Right cardiac atrium (tissue), 5 donors: ENCODE results near the gene DENND1A. TPM values are rescaled to one million over a fixed set of nuclear protein-coding genes. Genes with fewer than 3 reads are reported as not detected.

Experiments used
- ATAC-seq, 2 donors: fragments of 200-7000 bp; cut with Tn5 transposase; one replicate each; pipeline versions ENCODE4 v1.8.0 to v1.9.1; 2020; ENCODE audit warnings: moderate library complexity in 2 of 2, mild to moderate bottlenecking in 1 of 2
- DNase-seq, 3 donors: peaks; one replicate each; pipeline ENCODE4 v3.0.0-alpha.2; 2020
- H3K27ac ChIP-seq: one replicate; pipeline ENCODE4 v1.5.1; 2013; ENCODE audit warnings: mild to moderate bottlenecking, low read length, control low read depth, moderate library complexity
- H3K27me3 ChIP-seq: one replicate; pipeline ENCODE4 v1.6.1; 2013; ENCODE audit not compliant: control insufficient read depth, insufficient read depth
- H3K4me1 ChIP-seq: one replicate; pipeline ENCODE4 v1.6.1; 2013; ENCODE audit warnings: low read length; ENCODE audit not compliant: control insufficient read depth, insufficient read depth
- H3K4me3 ChIP-seq: one replicate; pipeline ENCODE4 v1.5.1; 2013; ENCODE audit warnings: low read length, control low read depth
- H3K9me3 ChIP-seq: one replicate; pipeline ENCODE4 v1.6.1; 2013; ENCODE audit warnings: low read length; ENCODE audit not compliant: control insufficient read depth
- WGBS: extraction: QIAGEN DNeasy Blood & Tissue Kit; methylation state at CpG from one replicate; pipeline ENCODE4 v1.1.7; 2013; 5-methylcytosine and 5-hydroxymethylcytosine counted together
- intact Hi-C, 4 donors: fragments of 100-400 bp; cut with DNase I; formaldehyde crosslinking; loops; one replicate each; pipeline versions ENCODE4 v1.11.0 to v1.14.0; 2022 to 2023
- polyA plus RNA-seq: library from polyadenylated mRNA; stranded (reverse); fragments of 200-250 nt; gene quantifications from one replicate; pipeline ENCODE4 v1.2.3, GENCODE V29; 2013
- total RNA-seq, 4 donors: library from RNA; stranded (reverse); fragmentation: NEBNext Ultra II Directional; extraction: Animal tissue kit (Norgen Biotek cat#: 25700); gene quantifications; one replicate each; pipeline ENCODE4 v1.2.1, GENCODE V29; 2021
- donor health status: healthy with polysubstance abuse.
- donor health status: DM: no; HTN: yes; CAD: no.
- donor health status: DM: no; HTN: no; CAD: no.
- donor health status: DM: no; HTN: yes; CAD: no; lungs with severe emphysema.
- donor health status: DM: yes; HTN: yes; CAD: no.

The DENND1A gene
- total and polyA plus RNA-seq, 5 donors: 11.4 to 19.3 (median 17.4) TPM

DNA sequence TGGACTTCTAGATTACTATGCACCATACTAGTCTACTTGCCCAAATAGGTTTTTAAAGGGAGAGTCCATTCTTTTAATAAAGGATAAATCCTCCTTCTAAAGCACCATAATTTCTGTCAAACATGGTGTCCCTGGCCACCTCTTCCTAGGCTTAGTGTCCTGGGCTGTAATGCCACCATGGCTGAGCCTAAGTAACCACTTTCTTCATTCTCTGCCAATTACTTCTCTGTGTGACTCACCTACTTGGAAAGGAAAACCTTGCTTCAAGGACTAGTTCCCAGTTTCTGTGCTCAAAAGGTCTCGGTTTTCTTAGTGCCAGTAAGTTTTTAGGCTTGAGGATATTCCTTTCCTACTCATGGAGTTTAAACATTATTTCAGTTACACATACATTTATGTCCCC lies 273.4 kb downstream of the DENND1A start:
- DNase-seq (no peak), ATAC-seq (no peak)
- Histone ChIP-seq H3K27me3 (no peaks in the 10 kb centered on the region), H3K4me3 (no peak overlapping the region), H3K27ac (no peak overlapping the region), H3K4me1 (no peaks in the 10 kb centered on the region), H3K9me3 (no peaks in the 10 kb centered on the region)
- WGBS: 92% methylated on average over 1 of the region's 1 CpG
- intact Hi-C loops: no loop called here

DNA sequence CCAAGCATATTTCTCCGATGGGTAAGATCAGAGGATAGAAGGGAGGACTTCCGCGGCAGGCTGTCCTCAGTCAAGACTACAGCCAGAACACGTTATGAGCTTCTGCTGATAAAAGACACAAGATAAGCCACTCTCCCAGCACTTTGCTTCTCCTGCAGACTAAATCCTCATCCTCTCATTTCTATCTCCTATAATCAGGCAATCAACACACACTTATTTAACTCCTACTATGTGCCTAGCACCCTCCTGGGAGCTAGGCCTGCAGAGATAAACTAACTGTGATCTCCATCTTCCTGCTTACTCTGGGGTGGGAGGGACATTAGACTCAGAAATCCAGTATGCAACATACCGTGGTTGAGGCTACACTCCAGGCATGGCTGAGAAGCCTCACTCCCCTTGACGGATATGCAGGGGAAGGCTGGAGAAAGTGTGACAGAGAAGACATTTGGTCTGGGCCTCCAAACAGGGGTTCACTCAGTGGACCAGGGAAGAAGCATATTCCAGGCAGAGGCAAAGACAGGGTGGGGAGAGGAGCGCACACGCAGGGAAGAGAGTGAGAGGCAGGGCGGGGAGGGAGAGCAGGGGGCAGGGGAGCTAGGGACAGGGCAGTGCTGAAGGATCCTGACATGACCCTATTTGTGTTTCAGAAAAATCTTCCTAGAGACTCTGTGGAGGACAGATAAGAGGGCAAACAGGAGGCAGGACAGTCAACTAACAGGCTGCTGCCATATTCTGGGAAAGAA lies 274.1 kb downstream of the DENND1A start:
- WGBS: 83% methylated on average over 9 of the region's 9 CpGs
- Histone ChIP-seq H3K9me3 (no peaks in the 10 kb centered on the region), H3K4me3 (no peak overlapping the region), H3K4me1 (no peaks in the 10 kb centered on the region), H3K27ac (no peak overlapping the region), H3K27me3 (no peaks in the 10 kb centered on the region)
- DNase-seq (no peak), ATAC-seq (no peak)
- intact Hi-C loops: no loop called here

DNA sequence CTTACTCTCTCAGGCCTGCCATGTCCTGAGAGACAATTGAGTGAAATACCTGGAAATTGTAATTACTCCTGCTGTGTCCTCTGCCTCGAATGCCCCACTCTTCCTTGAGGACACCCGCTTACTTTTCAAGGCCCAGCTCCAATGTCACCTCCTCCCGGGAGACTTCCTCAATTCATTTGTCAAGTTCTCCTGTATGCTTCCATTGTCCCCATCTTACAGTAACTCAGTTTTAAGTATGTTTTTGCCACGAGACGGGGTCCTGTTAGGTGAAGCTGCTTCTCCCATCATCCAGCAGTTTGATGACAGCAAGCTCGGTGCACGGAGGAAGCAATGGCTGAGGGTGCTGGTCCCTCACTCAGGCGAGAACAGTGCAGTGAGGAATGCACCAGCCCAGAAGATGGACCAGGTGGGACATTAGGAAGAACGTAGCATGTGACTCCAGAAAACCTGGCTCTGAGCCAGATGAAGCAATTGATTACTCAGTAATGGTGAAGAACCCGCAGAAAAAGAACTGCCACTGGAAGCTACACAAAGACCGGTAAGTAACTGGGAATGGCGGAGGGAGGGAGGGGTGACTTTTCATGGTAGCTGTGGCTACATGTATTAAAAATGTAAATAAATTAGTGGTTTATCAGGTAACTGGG lies 274.8 kb downstream of the DENND1A start:
- no peak for DNase-seq
- no peak for ATAC-seq
- no peaks in the 10 kb centered on the region for H3K4me1 ChIP-seq
- 96% methylated on average over 12 of the region's 12 CpGs for WGBS
- no peaks in the 10 kb centered on the region for H3K27me3 ChIP-seq
- H3K9me3 ChIP-seq: no peaks in the 10 kb centered on the region
- H3K4me3 ChIP-seq: no peak overlapping the region
- intact Hi-C loops: no loop called here
- no peak overlapping the region for H3K27ac ChIP-seq

DNA sequence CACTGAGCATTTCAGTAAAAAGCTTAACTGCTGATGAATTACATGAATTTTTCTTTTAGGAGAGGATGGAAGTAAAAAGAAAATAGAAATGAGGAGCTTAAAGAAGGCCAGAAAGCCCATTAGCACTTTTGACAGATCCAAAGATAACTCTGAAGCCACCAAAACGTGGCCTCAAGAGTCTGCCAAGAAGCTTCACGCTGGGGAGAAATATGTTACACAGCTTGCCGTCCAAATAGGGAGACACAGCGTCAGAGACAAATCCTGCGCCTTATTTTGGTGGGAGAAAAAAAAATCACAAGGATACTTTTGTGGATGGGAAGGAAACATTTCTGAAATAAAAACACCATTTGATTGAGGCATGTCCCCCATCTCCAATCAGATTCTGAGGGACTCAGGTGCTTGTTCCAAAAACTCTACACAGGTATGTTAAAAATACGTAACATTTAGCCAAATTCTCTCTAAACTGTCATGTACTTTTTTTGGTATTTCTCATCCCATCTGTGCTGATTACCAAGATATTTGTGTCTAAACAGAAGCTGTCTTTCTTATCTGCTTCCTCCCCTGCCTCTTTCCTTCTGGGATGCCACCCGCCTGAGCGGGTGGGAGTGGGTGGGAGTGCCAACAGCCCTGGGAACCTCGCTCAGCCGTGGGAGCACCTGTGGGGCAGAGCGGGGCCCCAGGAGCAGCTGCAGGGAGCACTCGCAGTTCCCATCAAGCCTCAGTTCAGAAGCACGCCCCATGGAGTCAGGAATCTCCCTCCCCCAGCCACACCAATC lies 275.5 kb downstream of the DENND1A start:
- ATAC-seq: no peak
- 90% methylated on average over 13 of the region's 13 CpGs for WGBS
- H3K27ac ChIP-seq: no peak overlapping the region
- no peaks in the 10 kb centered on the region for H3K27me3 ChIP-seq
- no peak overlapping the region for H3K4me3 ChIP-seq
- intact Hi-C loops: no loop called here
- no peak for DNase-seq
- no peaks in the 10 kb centered on the region for H3K4me1 ChIP-seq
- H3K9me3 ChIP-seq: no peaks in the 10 kb centered on the region

DNA sequence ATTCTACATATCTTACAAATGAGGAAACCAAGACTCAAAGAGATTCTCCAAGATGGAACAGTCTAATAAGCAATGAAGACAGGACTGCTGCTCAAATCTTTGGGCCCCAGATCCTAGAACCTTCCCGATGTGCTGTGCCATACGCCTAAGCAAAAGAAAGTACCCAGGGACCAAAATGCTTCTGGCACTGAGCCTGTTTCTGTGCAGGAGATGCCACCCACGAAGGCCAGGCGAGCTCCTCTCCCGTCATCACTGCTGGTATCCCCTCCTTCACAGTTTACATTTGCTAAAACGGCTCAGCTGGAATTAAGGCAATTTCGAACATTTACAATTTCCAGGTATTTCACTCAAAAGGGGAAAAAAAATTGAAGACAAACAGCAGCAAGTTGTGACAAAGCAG lies 277.5 kb downstream of the DENND1A start:
- 93% methylated on average over 7 of the region's 7 CpGs for WGBS
- Histone ChIP-seq H3K9me3 (no peaks in the 10 kb centered on the region), H3K4me3 (no peak overlapping the region), H3K4me1 (no peaks in the 10 kb centered on the region), H3K27me3 (no peaks in the 10 kb centered on the region), H3K27ac (no peak overlapping the region)
- DNase-seq: no peak
- intact Hi-C loops: no loop called here
- ATAC-seq: no peak

DNA sequence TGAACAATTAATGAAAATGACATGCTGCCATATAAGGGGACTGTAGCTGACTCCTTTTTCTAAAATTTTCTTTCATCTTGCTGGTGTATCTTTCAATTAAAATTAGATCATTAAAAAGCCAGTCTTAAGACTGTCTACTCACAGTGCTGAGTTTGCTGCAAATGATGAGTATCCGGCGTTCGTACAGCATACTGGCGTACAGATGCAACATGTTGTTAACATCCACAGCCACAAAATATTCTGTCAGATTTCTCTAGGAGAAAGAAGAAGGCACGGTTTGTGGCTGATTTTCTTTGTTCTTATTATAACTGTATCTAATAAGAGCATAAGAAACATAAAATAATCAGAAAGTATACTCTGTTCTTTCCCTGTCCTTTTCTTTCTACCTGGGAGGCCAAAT lies 278.1 kb downstream of the DENND1A start:
- no peaks in the 10 kb centered on the region for H3K4me1 ChIP-seq
- WGBS: 97% methylated on average over 5 of the region's 5 CpGs
- intact Hi-C loops: no loop called here
- H3K27ac ChIP-seq: no peak overlapping the region
- H3K4me3 ChIP-seq: no peak overlapping the region
- no peaks in the 10 kb centered on the region for H3K9me3 ChIP-seq
- ATAC-seq (no peak), DNase-seq (no peak)
- H3K27me3 ChIP-seq: no peaks in the 10 kb centered on the region

DNA sequence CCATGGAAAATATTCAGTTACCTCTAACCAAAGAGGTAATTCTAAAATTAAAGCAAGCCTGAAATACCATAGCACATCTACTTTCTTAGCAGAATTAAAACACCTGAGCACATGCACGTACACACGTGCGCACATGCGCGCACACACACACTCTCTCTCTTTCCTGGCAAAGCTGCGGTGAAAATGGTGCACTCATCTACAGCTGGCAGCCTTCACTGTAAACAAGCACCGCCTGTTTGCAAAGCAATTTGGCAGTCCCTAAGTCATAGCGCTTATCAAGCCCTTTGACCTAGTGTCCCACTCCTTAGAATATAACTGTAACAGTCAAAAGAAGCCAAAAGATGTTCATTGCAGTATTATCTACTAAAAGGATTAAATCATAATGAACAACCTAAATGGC lies 278.7 kb downstream of the DENND1A start:
- Histone ChIP-seq H3K27ac (no peak overlapping the region), H3K4me3 (no peak overlapping the region), H3K9me3 (no peaks in the 10 kb centered on the region), H3K4me1 (no peaks in the 10 kb centered on the region), H3K27me3 (no peaks in the 10 kb centered on the region)
- WGBS: 96% methylated on average over 8 of the region's 8 CpGs
- intact Hi-C loops: no loop called here
- DNase-seq: no peak
- ATAC-seq: no peak

DNA sequence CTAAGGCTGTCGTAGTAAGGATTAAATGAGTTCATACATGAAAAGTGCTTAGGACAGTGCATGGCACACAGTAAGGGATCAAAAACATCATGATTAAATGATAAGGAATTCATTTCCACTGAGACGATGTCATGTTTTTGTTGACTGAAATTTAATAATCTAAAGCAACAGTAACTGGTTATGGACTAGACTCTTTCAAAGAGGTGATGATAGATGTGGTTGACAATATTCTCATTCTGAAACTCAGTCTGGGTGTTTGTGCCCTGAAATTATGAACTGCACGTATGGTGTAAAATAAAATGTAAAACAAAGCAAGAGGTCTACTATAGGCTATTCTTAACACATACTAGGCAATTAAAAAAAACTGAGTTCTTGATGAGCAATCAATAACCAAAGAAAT lies 280.0 kb downstream of the DENND1A start:
- no peaks in the 10 kb centered on the region for H3K4me1 ChIP-seq
- H3K4me3 ChIP-seq: no peak overlapping the region
- H3K27me3 ChIP-seq: no peaks in the 10 kb centered on the region
- H3K27ac ChIP-seq: no peak overlapping the region
- ATAC-seq: no peak
- 89% methylated on average over 3 of the region's 3 CpGs for WGBS
- no peak for DNase-seq
- intact Hi-C loops: no loop called here
- no peaks in the 10 kb centered on the region for H3K9me3 ChIP-seq

DNA sequence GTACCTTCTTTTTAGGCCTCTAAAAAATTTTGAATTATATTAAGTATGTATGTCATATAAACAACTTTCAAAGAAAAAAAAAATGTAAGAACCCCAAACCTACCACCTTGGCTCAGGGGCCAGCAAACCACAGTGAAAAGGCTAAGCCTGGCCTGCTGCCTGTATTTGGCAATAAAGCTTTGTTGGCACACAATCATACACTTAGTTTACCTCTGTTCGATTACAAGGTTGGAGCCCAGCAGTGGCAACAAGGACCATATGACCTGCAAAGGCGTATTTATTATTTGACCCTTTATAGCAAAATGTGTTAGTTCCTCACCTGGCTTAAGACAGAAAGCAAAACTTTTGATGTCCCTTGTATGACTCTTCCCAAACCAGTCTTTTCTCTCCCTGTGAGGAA lies 282.8 kb downstream of the DENND1A start:
- Histone ChIP-seq H3K9me3 (no peaks in the 10 kb centered on the region), H3K4me1 (peaks cover 6% of the 10 kb centered on the region), H3K4me3 (no peak overlapping the region), H3K27me3 (no peaks in the 10 kb centered on the region), H3K27ac (no peak overlapping the region)
- WGBS: 95% methylated on average over 2 of the region's 2 CpGs
- intact Hi-C loops: no loop called here
- DNase-seq (no peak), ATAC-seq (no peak)

DNA sequence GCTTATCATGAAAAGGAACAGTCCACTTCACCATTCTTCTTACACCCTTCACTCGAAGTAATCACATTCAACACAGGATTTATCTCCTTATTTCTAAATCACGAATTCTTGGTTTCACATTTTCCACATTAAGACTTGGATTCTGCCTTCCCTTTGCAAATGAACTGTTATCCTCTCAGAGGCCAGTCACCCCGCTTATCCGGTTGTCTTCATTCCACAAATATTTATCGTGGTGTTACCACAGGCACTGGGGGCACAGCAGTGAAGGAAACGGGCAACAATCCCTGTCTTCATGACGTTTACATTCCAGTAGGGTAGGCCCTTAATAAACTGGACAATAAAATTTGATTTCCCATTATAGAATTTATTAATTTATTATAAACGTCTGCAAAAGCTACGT lies 284.2 kb downstream of the DENND1A start:
- ATAC-seq: no peak
- Histone ChIP-seq H3K27me3 (no peaks in the 10 kb centered on the region), H3K4me3 (no peak overlapping the region), H3K27ac (no peak overlapping the region), H3K9me3 (no peaks in the 10 kb centered on the region), H3K4me1 (peaks cover 6% of the 10 kb centered on the region)
- intact Hi-C loops: no loop called here
- no peak for DNase-seq
- 87% methylated on average over 9 of the region's 9 CpGs for WGBS

DNA sequence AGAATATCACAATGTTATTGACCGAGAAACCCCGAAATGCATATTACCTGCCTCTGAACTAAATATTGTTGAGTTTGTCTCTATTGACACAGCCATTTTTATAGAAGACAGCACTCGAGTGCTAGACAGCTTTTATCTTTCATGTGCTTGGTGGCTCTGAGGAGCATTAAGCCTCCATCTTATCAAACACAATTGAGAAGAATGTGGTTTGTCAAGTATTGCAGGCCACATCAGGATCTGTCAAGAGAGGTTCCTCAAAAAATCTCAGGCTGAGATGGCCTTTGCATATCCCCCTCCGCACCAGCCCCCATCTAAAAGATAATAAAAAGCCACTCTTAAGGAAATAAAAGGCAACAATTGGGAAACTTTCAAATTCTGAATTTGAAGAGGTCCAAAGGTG lies 284.8 kb downstream of the DENND1A start:
- Histone ChIP-seq H3K4me1 (peaks cover 6% of the 10 kb centered on the region), H3K27me3 (no peaks in the 10 kb centered on the region), H3K27ac (no peak overlapping the region), H3K4me3 (no peak overlapping the region), H3K9me3 (no peaks in the 10 kb centered on the region)
- ATAC-seq: no peak
- no peak for DNase-seq
- intact Hi-C loops: no loop called here
- WGBS: 88% methylated on average over 4 of the region's 4 CpGs
